Esophagus mucosa (tissue), 1 donor: ENCODE data around the gene DPP6. TPM values are rescaled to one million over a fixed set of nuclear protein-coding genes. Genes with fewer than 3 reads are reported as not detected.

Experiments used
- ATAC-seq: fragments of 200-7000 bp; cut with Tn5 transposase; one replicate; pipeline ENCODE4 v1.9.1; 2020
- total RNA-seq: library from RNA; stranded (reverse); gene quantifications from one replicate; pipeline ENCODE4 v1.2.4, GENCODE V29; 2023
- donor health status: DM: yes; HTN: yes; CAD: no.

Gene DPP6
- total RNA-seq, 1 donor from 2014 or later, result 0.12 TPM

- ATAC-seq, result no peak
These were observed 791.6 kb downstream of the DPP6 start for GRCh38 chr7:154843670-154844237.

GRCh38 chr7:154844499-154844898 lies 792.3 kb downstream of the DPP6 start:
- no peak for ATAC-seq

DNA sequence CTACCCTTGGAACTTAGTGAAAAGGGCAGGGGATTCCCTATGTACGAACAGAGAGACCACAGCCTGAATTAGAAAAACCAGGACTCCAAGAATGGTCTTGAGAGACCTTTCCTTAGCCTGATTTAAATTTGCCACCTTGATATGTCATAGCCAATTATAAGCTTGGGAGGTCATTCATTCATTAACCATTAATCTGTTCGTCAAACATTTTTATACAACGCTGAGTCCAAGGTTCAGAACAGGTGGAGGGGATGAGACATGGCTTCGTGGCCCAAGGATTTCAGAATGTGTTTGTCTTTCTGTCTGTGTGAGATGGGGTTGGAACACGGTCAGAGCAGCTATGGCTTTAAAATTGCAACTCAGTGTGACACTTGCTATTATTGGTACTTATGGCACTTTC lies 792.8 kb downstream of the DPP6 start:
- ATAC-seq, result no peak

DNA sequence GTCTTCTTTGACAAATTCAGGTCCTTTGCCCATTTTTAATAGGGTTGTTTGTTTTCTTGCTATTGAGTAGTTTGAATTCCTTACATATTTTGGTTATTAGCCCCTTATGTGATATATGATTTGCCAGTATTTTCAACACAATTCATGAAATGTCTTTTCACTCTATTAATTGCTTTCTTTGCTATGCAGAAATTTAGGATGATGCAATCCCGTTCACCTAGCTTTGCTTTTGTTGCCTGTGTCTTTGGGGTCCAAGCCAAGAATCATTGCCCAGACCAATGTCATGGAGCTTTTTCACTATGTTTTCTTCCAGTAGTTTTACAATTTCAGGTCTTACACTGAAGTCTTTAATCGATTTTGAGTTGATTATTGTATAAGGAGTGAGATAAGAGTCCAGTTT lies 796.3 kb downstream of the DPP6 start:
- ATAC-seq, result no peak

- ATAC-seq, result no peak
These were observed 800.0 kb downstream of the DPP6 start for GRCh38 chr7:154852205-154852604.

GRCh38 chr7:154853063-154853726 lies 801.0 kb downstream of the DPP6 start:
- no peak for ATAC-seq

GRCh38 chr7:154853727-154854095 lies 801.5 kb downstream of the DPP6 start:
- ATAC-seq, result no peak

DNA sequence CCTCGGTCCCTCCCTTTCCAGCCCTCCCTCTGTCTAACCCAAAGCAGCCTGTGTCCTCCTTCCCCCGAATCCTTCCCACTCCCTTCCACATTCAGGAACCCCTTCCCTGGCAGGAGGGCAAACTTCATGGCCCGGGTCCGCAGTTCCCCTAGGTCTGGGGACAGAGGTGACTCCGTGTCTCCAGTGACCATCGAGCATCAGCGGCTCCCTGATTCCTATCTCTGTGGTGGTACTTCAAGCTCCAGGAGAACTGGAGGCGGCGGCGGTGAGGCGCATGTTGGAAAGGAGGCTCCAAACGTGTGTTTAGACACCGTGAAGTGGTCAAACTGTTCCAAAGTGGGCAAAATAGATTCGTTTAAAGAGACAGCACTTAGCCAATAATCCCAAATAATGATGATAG lies 802.6 kb downstream of the DPP6 start:
- no peak for ATAC-seq

- ATAC-seq, result no peak
These were observed 803.2 kb downstream of the DPP6 start for GRCh38 chr7:154855366-154855765.

DNA sequence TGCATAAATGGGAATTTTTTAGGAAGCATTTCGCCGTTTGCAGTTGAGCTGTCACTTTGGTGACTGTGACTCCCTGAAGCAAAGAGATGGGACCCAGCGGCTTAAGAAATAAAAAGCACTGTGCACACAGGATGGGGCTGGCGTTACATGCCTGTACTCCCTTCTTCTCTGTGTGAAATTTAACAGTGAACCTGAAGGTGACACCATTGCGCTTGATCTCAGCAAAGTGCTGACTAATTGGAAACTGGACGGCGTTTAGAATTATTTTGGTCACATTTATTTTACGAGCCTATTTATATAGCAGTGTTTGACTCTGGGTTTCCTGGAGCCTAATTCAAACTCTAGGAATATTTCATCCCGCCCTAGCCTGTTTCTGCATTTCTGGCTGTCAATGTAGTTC lies 804.5 kb downstream of the DPP6 start:
- ATAC-seq, result no peak

DNA sequence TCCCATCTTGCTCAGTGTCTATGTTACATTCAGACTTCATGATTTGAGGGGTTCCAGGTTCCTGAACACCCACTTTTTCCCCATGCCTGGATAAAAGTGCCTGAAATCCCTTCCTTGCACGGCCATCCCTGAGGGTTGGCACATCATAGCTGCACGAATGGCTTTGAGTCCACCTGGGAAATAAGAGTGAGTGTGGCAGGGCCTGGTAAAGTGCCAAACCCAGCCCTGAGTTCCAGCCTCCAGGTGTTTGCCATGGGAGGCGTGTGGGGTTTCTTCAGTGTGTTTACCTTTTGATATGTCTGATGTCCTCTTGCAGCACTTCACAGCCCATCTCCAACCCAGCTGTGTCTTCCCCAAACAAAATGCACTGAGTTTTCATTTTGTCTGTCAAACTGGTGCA lies 805.0 kb downstream of the DPP6 start:
- ATAC-seq, result no peak

DNA sequence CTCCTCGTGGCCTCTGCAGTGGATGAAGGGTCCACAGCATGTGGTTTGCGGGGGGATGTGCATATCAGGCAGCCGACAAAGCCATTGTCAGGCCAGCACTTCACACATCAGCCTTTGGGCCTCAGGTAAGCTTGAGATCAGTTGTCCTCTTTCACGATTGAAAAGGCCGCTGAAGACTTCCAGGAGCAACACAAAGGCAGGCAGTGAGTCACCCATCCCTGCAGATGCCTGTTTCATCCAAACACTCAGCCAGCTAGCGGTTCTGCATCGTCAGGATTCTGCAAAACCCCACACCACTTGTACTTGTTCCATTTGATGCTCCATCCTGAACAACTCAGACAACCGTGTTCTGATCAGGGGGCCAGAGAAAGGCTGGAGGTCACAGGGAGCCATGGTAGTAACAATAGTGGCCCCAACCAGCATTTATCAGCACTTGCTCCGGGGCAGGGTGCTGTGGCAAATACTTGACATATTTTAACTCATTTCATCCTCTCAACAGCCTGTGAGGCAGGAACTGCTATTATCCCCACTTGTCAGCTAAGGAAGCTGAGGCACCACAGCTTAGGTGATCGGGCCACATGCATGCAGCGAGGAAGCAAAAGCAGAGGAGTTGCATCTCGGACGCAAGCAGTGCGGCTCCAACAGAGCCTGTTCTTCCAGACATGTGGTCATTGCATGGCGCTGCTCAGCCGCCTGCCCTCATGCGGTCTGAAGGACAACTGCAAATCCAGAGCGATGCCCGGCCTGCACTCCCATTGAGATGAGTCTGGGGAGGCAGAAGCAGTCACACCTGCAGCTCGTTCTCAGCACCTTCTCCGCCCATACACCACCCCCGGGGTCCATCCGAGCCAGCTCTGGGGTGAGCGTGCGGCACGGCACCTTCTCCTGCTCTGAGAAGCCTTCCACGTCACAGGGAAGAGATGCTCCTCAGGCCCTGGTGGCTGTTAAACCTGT lies 805.8 kb downstream of the DPP6 start:
- ATAC-seq, result no peak

DNA sequence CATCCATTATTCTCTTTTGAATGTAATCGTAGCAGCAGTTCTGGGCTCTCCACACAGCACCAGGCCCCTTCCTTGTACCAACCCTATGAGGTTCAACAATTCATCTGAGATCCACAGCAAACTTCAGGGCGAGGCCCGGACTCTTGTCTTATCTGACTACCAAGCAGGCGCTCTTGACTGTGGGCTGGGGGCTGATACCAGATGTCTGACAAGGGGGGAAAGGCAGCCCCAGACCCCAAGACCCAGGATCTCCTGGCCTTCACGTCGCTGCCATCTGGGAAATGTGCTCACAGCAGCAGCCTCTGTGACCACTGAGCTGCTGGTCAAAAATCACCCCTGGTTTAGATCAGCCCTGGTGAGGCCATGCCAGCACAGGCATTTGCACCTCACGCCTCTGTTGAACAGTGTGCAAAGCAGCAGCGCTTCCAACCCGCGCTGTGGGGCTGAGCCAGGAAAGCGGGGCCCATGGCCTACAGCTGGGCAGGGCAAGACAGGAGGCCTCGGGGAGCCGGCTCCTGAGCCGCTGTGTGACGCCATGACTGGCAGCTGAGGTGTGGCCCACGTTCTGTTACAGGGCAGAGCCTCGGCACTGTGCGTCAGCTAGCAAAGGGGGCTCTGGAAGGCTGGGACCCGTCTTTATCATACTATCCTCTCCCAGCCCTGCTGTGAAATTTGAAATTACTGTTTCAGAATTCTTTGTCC lies 806.8 kb downstream of the DPP6 start:
- no peak for ATAC-seq

DNA sequence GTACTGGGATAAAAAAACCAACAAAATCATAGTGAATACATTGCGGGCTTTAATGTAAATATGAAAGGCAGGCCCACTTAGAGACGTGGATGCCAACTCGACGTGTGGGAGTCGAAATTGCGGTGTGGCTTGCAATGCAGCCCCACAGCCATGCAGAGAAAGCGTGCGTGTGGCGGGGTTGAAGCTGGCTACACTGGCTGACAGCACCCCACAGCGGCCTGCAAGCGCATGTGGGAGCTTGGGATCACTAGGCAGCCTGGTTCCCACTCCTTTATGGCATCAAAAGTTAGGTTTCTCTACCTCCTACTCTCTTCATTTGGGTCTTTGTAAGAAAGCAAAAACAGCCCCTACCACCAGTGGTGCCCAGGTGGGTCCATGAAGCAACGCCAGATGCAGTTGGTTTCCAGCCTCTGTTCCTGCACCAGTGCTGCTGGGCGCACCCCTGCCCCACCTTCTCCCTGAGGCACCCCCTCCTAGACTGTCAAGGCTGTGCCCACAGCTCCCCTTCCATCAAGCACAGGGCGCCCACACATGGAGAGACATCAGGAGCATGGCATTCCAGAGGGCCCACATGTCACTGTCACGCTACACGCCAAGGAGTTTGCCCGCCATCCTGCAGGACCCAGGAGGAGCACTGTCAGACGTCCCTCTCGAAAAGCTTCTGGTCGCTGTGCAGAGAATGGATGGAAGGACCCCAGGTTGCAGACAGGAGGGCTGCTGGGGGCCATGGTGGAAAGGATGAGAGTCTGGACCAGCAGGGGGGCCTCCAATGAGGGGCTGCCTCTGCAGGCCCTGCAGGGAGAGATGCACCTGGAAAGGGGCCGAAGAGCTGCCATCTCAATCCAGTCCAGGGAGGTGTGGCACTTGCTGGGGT lies 807.8 kb downstream of the DPP6 start:
- ATAC-seq, result no peak

GRCh38 chr7:154860621-154861375 lies 808.6 kb downstream of the DPP6 start:
- ATAC-seq, result no peak

- ATAC-seq, result no peak
These were observed 809.4 kb downstream of the DPP6 start for GRCh38 chr7:154861589-154861988.

- no peak for ATAC-seq
These were observed 810.1 kb downstream of the DPP6 start for GRCh38 chr7:154862153-154862791.

DNA sequence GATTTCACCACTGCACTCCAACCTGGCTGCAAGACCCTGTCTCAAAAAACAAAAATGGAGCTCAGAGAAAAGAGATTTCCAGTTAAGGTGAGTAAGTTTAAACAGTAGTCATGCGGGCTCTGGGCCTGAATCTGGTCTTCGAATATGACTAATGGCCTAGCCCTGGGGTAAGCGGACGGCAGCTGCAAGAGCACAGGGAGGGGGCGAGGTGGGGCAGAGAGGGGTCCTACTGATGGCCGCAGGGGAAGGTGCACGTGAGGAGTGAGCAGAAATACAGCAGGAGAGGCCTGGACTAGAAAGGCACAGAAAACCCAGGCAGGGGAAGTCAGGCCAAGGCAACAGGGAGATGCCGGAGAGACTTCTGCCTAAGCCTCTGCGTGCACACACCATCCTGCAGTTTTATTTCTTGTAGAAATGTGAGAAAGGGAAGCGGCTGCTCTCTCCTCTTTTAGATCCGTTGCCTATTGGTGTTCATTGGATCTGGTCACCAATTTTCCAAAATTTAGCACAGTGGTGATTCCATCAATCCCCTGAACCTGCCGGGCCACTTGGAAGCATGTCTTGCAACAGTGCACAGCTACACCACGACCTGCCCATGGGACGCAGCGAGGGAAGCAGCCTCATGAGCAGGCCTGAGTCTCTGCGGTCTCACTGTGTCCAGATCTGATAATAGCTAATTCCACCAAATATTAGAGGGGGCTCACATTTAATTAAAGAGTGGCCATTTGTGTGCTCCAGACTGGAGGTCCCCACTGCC lies 811.7 kb downstream of the DPP6 start:
- ATAC-seq, result no peak

- no peak for ATAC-seq
These were observed 812.3 kb downstream of the DPP6 start for GRCh38 chr7:154864523-154864891.
